Measurements from ENCODE around the gene PSMA3.

The PSMA3 gene

DNA sequence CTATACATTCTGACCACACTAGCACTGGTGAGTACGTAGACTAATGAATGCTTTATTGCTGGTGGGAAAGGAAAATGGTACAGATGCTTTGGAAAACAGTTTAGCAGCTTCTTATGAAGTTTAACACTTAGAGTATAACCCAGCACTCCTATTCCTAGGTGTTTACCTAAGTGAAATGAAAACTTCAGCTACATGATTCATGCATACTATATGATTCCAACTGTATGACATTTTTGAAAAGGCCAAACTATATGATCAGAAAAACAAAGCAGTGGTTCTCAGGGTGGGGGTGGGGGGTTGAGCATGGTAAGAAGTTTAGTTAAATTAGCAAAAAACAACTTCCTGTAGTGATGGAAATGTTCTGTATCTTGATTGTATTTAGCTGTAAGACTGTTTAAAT lies 31.6 kb downstream of the PSMA3 start:
- peaks cover 62% of the 10 kb centered on the region for H3K36me3 ChIP-seq (ENCODE audit: insufficient read depth, low read length)
- H3K4me1 ChIP-seq (ENCODE audit: insufficient read depth, low read length, poor library complexity, severe bottlenecking), result peaks cover 36% of the 10 kb centered on the region
- TF ChIP-seq EZH2phosphoT487 (IDR thresholded peaks at IDR 0.05; ENCODE audit: borderline replicate concordance), result no peak
- TF ChIP-seq, protein P1, sequence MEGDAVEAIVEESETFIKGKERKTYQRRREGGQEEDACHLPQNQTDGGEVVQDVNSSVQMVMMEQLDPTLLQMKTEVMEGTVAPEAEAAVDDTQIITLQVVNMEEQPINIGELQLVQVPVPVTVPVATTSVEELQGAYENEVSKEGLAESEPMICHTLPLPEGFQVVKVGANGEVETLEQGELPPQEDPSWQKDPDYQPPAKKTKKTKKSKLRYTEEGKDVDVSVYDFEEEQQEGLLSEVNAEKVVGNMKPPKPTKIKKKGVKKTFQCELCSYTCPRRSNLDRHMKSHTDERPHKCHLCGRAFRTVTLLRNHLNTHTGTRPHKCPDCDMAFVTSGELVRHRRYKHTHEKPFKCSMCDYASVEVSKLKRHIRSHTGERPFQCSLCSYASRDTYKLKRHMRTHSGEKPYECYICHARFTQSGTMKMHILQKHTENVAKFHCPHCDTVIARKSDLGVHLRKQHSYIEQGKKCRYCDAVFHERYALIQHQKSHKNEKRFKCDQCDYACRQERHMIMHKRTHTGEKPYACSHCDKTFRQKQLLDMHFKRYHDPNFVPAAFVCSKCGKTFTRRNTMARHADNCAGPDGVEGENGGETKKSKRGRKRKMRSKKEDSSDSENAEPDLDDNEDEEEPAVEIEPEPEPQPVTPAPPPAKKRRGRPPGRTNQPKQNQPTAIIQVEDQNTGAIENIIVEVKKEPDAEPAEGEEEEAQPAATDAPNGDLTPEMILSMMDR (conservative IDR thresholded peaks at IDR 0.05; ENCODE audit: low read length), result no peak
- no peaks in the 10 kb centered on the region for H3K27me3 ChIP-seq (ENCODE audit: insufficient read depth, low read length, poor library complexity, severe bottlenecking)
- H3F3A ChIP-seq (ENCODE audit: low read depth), result peaks cover 18% of the 10 kb centered on the region
- no peak overlapping the region for H3K4me3 ChIP-seq (ENCODE audit: low read length, poor library complexity, severe bottlenecking)
- H3K9me2 ChIP-seq (replicated peaks; ENCODE audit: low read depth, low read length), result no peaks in the 10 kb centered on the region
- peak overlapping the region; percentile 73 for H3K4me2 ChIP-seq (ENCODE audit: low read depth, low read length, poor library complexity, severe bottlenecking)
- H2AFZ ChIP-seq (ENCODE audit: low read length), result no peak overlapping the region
- H3K79me2 ChIP-seq (ENCODE audit: insufficient read depth, low read length), result peaks cover 88% of the 10 kb centered on the region
- no peaks in the 10 kb centered on the region for H3K9me3 ChIP-seq (ENCODE audit: insufficient read depth, low read depth, low read length)
- H3K9ac ChIP-seq (ENCODE audit: low read depth, low read length, poor library complexity, severe bottlenecking), result no peak overlapping the region
- peaks cover 81% of the 10 kb centered on the region for H4K20me1 ChIP-seq (ENCODE audit: insufficient read depth, low read length, poor library complexity, severe bottlenecking)

- H3K27me3 ChIP-seq (ENCODE audit: insufficient read depth, low read length, poor library complexity, severe bottlenecking), result no peaks in the 10 kb centered on the region
- H3K9me3 ChIP-seq (ENCODE audit: insufficient read depth, low read depth, low read length), result no peaks in the 10 kb centered on the region
- no peak overlapping the region for H2AFZ ChIP-seq (ENCODE audit: low read length)
- peaks cover 18% of the 10 kb centered on the region for H3F3A ChIP-seq (ENCODE audit: low read depth)
- no peak overlapping the region for H3K9ac ChIP-seq (ENCODE audit: low read depth, low read length, poor library complexity, severe bottlenecking)
- peaks cover 46% of the 10 kb centered on the region for H3K4me1 ChIP-seq (ENCODE audit: insufficient read depth, low read length, poor library complexity, severe bottlenecking)
- peaks cover 84% of the 10 kb centered on the region for H4K20me1 ChIP-seq (ENCODE audit: insufficient read depth, low read length, poor library complexity, severe bottlenecking)
- peaks cover 52% of the 10 kb centered on the region; the same call in 1 of the 2 replicates for H3K36me3 ChIP-seq (ENCODE audit: insufficient read depth, low read length)
- H3K4me2 ChIP-seq (ENCODE audit: low read depth, low read length, poor library complexity, severe bottlenecking), result no peak overlapping the region
- peaks cover 90% of the 10 kb centered on the region for H3K79me2 ChIP-seq (ENCODE audit: insufficient read depth, low read length)
- no peak overlapping the region for H3K4me3 ChIP-seq (ENCODE audit: low read length, poor library complexity, severe bottlenecking)
- no peaks in the 10 kb centered on the region for H3K9me2 ChIP-seq (replicated peaks; ENCODE audit: low read depth, low read length)
- no peak for TF ChIP-seq EZH2phosphoT487 (IDR thresholded peaks at IDR 0.05; ENCODE audit: borderline replicate concordance)
- TF ChIP-seq, protein P1 (conservative IDR thresholded peaks at IDR 0.05; ENCODE audit: low read length), result no peak
Observed at GRCh38 chr14:58278177-58278576, 33.5 kb downstream of the PSMA3 start.

GRCh38 chr14:58280954-58281787 lies 36.5 kb downstream of the PSMA3 start:
- H3K9ac ChIP-seq (ENCODE audit: low read depth, low read length, poor library complexity, severe bottlenecking), result no peak overlapping the region
- H3K4me2 ChIP-seq (ENCODE audit: low read depth, low read length, poor library complexity, severe bottlenecking), result peak overlapping the region; percentile 41
- H3K27me3 ChIP-seq (ENCODE audit: insufficient read depth, low read length, poor library complexity, severe bottlenecking), result no peaks in the 10 kb centered on the region
- TF ChIP-seq, protein P1 (conservative IDR thresholded peaks at IDR 0.05; ENCODE audit: low read length), result no peak
- TF ChIP-seq EZH2phosphoT487 (IDR thresholded peaks at IDR 0.05; ENCODE audit: borderline replicate concordance), result no peak
- H2AFZ ChIP-seq (ENCODE audit: low read length), result no peak overlapping the region
- H4K20me1 ChIP-seq (ENCODE audit: insufficient read depth, low read length, poor library complexity, severe bottlenecking), result peaks cover 72% of the 10 kb centered on the region
- no peaks in the 10 kb centered on the region for H3K9me3 ChIP-seq (ENCODE audit: insufficient read depth, low read depth, low read length)
- H3K9me2 ChIP-seq (replicated peaks; ENCODE audit: low read depth, low read length), result no peaks in the 10 kb centered on the region
- H3K4me3 ChIP-seq (ENCODE audit: low read length, poor library complexity, severe bottlenecking), result no peak overlapping the region
- no peaks in the 10 kb centered on the region; the same call in 1 of the 2 replicates for H3F3A ChIP-seq (ENCODE audit: low read depth)
- peaks cover 68% of the 10 kb centered on the region; the same call in 1 of the 2 replicates for H3K36me3 ChIP-seq (ENCODE audit: insufficient read depth, low read length)
- peaks cover 23% of the 10 kb centered on the region for H3K4me1 ChIP-seq (ENCODE audit: insufficient read depth, low read length, poor library complexity, severe bottlenecking)
- H3K79me2 ChIP-seq (ENCODE audit: insufficient read depth, low read length), result peaks cover 98% of the 10 kb centered on the region

All from Loucy (cell line).